ENCODE measurements around the gene FAM3D.

- TF ChIP-seq CTCF (conservative IDR thresholded peaks at IDR 0.05; ENCODE audit: low read length) (no peak), EZH2phosphoT487 (IDR thresholded peaks at IDR 0.05; ENCODE audit: borderline replicate concordance) (no peak)
Measured at GRCh38 chr3:58683001-58683458, 16.5 kb upstream of the FAM3D start.

All from Loucy (cell line).